ENCODE data around the gene RASAL1.

The RASAL1 gene

DNA sequence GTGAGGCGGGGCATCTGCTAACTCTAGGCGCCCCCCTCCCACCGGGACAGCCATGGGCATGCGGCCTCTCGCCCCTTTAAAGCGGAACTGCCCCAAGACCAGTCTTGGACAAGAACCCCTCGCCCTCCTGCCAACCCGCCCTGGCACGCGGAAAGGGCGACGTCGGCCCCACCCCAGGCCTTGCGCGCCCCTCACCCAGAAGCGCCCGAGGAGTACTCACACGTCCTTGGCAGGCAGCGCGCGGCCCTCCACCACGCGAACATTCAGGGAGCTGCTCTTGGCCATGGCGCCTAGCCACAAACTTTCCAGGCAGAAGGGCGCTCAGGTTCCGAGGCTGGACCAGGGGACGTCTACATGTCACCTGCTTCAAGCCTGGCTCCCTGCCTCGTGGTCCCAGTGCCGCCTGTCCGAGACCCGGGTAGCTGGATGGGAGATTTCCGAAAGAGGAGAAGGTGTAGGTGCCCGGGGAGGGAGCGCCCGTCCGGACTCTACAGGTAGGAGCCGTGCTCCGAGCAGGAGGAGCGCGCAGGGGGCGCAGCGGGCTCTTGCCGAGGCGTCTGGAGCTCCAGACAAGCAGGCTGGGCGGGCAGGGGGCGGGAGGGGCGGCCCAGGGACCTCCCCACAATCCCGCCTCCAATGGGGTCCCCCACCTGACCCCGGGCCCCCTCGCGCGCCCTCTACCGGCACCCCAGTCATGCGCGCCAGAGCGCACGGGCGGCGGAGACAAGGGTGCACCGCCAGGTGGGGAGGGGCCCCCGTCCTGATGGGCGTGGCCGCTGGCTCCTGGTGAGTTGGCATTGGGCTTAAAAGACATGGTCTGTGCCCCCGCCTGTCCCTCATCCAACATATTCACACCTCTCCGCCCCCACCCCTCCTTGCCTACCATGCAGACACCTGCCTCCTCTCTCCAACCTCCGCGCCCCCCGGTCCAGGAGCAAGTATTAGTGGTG, at the start of gene RASAL1:
Gene RASAL1 (minus strand): TSS at position 584 of the 950 bp plus-strand sequence. CDS start 299 bp downstream, at position 285.
- H3K36me3 Mint-ChIP-seq (ENCODE audit: low read depth) = no peaks in the 10 kb centered on the region
- H3K4me3 Mint-ChIP-seq = peak within 1 kb of the TSS in 2 of 3 experiments; percentile 32 to 46
- peaks cover 56% of the 10 kb centered on the region for H3K27me3 Mint-ChIP-seq (ENCODE audit: low read depth)
- TF ChIP-seq, protein P1, sequence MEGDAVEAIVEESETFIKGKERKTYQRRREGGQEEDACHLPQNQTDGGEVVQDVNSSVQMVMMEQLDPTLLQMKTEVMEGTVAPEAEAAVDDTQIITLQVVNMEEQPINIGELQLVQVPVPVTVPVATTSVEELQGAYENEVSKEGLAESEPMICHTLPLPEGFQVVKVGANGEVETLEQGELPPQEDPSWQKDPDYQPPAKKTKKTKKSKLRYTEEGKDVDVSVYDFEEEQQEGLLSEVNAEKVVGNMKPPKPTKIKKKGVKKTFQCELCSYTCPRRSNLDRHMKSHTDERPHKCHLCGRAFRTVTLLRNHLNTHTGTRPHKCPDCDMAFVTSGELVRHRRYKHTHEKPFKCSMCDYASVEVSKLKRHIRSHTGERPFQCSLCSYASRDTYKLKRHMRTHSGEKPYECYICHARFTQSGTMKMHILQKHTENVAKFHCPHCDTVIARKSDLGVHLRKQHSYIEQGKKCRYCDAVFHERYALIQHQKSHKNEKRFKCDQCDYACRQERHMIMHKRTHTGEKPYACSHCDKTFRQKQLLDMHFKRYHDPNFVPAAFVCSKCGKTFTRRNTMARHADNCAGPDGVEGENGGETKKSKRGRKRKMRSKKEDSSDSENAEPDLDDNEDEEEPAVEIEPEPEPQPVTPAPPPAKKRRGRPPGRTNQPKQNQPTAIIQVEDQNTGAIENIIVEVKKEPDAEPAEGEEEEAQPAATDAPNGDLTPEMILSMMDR (IDR thresholded peaks at IDR 0.05; ENCODE audit: unreplicated experiment in 3 of 3) = peak; percentile 35 to 41 (median 41)
- no peaks in the 10 kb centered on the region for H3K4me1 Mint-ChIP-seq
- no peaks in the 10 kb centered on the region for H3K9me3 Mint-ChIP-seq
- peak within 1 kb of the TSS in 1 of 3 experiments; percentile 11 for H3K27ac Mint-ChIP-seq

GRCh38 chr12:113184900-113185179, 49.3 kb upstream of the RASAL1 start:
- H3K36me3 Mint-ChIP-seq (ENCODE audit: low read depth) = peaks cover 36% of the 10 kb centered on the region
- H3K9me3 Mint-ChIP-seq = no peaks in the 10 kb centered on the region
- peaks cover 12% of the 10 kb centered on the region for H3K4me1 Mint-ChIP-seq
- H3K27me3 Mint-ChIP-seq (ENCODE audit: low read depth) = no peaks in the 10 kb centered on the region
- TF ChIP-seq, protein P1 (IDR thresholded peaks at IDR 0.05; ENCODE audit: unreplicated experiment in 3 of 3) = no peak
- H3K27ac Mint-ChIP-seq = peak overlapping the region; percentile 95 to 99 (median 96)
- peak overlapping the region; percentile 89 to 99 (median 95) for H3K4me3 Mint-ChIP-seq

DNA sequence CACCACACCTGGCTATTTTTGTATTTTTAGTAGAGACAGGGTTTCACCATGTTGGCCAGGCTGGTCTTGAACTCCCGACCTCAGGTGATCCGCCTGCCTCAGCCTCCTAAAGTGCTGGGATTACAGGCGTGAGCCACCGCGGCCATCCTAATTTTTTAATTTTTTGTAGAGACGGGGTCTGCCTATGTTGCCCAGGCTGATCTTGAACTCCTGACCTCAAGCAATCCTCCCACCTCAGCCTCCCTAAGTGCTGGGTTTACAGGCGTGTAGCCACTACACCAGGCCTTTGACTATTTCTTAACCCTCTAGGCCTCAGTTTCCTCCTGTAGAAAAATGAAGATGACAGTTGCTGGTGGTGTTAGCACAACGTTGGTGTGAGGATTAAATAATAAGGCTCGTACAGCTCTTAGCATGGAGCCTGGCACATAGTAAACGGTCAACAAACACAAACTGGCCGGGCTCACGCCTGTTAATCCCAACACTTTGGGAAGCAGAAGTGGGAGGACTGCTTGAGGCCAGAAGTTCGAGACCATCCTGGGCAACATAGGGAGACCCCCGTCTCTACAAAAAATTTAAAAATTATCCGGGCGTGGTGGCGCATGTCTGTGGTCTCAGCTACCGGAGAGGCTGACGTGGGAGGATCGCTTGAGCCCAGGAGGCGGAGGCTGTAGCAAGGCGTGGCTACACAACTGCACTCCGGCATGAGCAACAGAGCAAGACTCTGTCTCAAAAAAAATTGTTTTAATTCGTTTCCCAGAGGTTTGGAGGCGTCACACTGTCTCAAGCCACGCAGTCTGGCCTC, 48.7 kb upstream of the RASAL1 start:
- H3K9me3 Mint-ChIP-seq = no peaks in the 10 kb centered on the region
- peak overlapping the region; percentile 89 to 99 (median 95) for H3K4me3 Mint-ChIP-seq
- TF ChIP-seq, protein P1 (IDR thresholded peaks at IDR 0.05; ENCODE audit: unreplicated experiment in 3 of 3) = no peak
- peak overlapping the region; percentile 95 to 99 (median 96) for H3K27ac Mint-ChIP-seq
- peaks cover 38% of the 10 kb centered on the region for H3K36me3 Mint-ChIP-seq (ENCODE audit: low read depth)
- peaks cover 12% of the 10 kb centered on the region for H3K4me1 Mint-ChIP-seq
- no peaks in the 10 kb centered on the region for H3K27me3 Mint-ChIP-seq (ENCODE audit: low read depth)

GRCh38 chr12:113183030-113183589, 47.5 kb upstream of the RASAL1 start:
- H3K36me3 Mint-ChIP-seq (ENCODE audit: low read depth) = peaks cover 46% of the 10 kb centered on the region
- no peaks in the 10 kb centered on the region for H3K9me3 Mint-ChIP-seq
- H3K27ac Mint-ChIP-seq = no peak overlapping the region
- H3K27me3 Mint-ChIP-seq (ENCODE audit: low read depth) = no peaks in the 10 kb centered on the region
- TF ChIP-seq, protein P1 (IDR thresholded peaks at IDR 0.05; ENCODE audit: unreplicated experiment in 3 of 3) = no peak
- peaks cover 12% of the 10 kb centered on the region for H3K4me1 Mint-ChIP-seq
- H3K4me3 Mint-ChIP-seq = peak overlapping the region; percentile 42 to 95 (median 58)

DNA sequence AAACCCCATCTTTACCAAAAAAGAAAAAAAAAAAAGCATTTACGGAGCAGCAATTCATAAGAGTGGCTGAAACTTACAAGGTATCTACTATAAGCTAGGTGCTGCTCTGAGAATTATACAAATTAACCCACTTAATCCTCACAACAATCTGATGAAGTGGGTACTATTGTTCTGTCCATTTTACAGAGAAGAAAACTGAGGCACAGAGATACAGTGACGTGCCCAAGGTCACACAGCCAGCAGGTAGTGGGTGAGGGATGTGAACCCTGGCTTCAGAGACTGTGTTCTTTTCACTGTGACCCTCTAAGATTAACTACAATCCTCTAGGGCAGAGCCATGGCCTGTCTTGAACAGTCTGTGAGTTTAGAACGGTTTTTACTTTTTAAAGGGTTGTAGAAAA, 46.4 kb upstream of the RASAL1 start:
- TF ChIP-seq, protein P1 (IDR thresholded peaks at IDR 0.05; ENCODE audit: unreplicated experiment in 3 of 3) = no peak
- Mint-ChIP-seq H3K4me1 (peaks cover 12% of the 10 kb centered on the region), H3K27ac (no peak overlapping the region), H3K27me3 (ENCODE audit: low read depth) (peaks cover 4% of the 10 kb centered on the region), H3K4me3 (peak overlapping the region in 2 of 3 experiments; percentile 32 to 71), H3K36me3 (ENCODE audit: low read depth) (peaks cover 52% of the 10 kb centered on the region), H3K9me3 (peaks cover 6% of the 10 kb centered on the region)
